HG02642 (cell line): ENCODE measurements around the gene KRTAP5-4.
"Not testable (repeated sequence)": the region's sequence is repeated elsewhere in the genome, so short reads cannot be mapped to it uniquely, and the experiment has no call there.

ENCODE experiments used
- ATAC-seq: cut with Tn5 transposase; IDR thresholded peaks from one replicate; pipeline ENCODE4 v1.9.1; 2021; ENCODE audit warnings: mild to moderate bottlenecking; ENCODE audit not compliant: unreplicated experiment, poor library complexity

The KRTAP5-4 gene

DNA sequence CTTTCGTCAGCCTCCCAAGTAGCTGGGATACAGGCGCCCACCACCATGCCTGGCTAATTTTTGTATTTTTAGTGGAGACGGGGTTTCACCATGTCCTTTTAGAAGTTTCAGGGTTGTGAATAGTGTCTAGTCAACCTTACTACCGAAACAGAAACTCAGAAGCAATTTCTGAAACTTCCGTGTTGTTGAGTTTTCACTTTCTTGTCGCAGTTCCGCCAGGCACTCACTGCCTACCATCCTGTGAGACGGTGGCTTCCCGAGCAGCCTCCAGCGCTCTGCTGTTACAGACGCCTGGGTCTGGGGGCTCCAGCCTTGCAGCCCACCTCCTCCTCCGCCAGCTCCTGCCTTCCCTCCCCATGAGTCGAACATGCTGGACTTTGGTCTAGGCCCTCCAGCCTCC lies 16.0 kb downstream of the KRTAP5-4 start:
- peak; percentile 78 for ATAC-seq

DNA sequence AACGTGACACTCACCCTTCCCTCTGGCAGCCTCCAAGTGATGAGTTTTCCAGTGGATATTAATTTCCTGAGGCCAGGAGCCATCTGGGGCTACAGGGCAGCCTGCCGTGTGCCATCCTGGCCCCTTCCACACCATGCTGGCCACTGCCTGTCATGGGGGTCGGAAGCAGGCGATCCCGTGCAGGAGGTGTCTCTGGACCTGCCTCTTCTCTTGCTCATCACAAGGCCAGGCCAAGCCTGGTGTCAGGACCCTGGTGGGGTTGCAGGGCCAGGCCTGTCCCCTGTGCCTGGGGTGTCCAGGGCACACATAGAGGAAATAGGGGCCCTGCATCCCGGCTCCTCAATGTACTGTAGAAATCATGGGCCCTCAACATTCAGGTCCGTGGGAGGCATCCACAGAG lies 17.2 kb downstream of the KRTAP5-4 start:
- no peak for ATAC-seq

DNA sequence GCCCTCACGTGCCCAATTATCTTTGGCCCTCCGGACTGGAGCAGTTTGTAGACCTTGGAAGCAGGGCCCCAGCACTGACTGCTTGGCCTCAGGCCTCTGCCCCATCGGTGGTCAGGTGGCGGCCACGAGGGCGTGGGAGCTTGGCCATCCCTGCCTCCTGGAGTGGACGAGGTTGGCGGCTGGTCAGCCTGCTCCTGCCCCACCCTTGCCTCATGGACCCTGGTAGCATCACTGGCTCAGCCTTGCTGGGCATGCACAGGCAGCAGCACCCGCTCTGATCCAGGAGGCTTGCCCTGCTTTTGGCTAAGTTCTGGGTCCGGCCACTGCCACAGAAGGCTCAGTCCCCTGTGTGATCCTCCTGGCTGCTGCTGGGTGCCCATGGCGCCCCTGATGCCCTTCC lies 17.8 kb downstream of the KRTAP5-4 start:
- no peak for ATAC-seq

- ATAC-seq: no peak
Measured at GRCh38 chr11:1603629-1604028, 18.3 kb downstream of the KRTAP5-4 start.

DNA sequence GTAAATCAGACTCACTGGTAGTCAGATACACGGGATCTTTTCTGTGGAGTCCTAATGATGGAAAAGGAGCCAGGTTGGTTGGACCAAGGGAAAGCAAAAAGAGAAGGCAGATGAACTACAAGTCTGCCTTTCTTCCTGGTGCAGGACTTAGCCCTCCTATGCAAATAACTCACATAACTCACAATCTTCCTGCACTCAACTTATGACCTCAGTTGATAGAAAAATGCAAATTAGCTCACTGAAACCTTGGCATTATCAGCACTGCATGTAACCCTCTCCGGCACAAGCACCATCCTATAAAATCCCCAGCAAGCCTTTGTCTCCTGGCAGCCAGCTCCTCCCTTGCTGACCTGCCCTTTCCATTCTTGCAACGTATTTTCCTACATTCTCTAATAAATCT lies 20.3 kb downstream of the KRTAP5-4 start:
- not testable (repeated sequence) for ATAC-seq

DNA sequence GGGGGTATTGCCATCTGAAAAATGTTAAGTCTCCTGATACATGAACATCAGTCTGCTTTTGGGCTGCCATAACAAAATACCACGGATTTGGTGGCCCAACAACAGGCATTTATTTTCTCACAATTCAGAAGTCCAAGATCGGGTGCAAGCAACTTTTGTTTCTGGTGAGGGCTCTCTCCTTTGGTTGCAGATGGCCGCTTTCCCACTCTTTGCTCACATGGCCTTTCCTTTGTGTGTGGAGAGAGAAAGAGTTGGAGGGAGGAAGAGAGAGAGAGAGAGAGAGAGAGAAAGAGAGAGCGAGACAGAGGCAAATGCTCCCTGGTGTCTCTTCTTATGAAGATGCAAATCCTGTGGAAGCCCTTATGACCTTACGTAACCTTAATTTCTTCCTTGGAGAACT lies 21.3 kb downstream of the KRTAP5-4 start:
- ATAC-seq: no peak

DNA sequence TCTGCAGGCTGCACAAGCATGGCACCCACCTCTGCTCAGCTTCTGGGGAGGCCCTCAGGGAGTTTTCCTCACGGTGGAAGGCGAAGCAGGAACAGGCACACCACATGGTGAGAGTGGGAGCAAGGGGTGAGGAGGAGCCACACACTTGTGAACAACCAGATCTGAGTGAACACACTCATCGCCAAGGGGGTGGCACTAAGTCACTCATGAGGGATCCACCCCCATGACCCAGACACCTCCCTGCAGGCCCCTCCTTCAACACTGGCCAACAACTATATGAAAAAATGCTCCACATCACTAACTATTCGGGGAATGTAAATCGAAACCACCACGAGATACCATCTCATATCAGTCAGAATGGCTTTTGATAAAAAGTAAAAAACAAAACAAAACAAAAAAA lies 23.1 kb downstream of the KRTAP5-4 start:
- ATAC-seq: no peak

GRCh38 chr11:1598406-1598805 lies 23.5 kb downstream of the KRTAP5-4 start:
- not testable (repeated sequence) for ATAC-seq

- no peak for ATAC-seq
Measured at GRCh38 chr11:1597994-1598380, 24.0 kb downstream of the KRTAP5-4 start, which contains the start of gene KRTAP5-2. Gene KRTAP5-2, minus strand, starts transcription at chr11:1598294. Its CDS starts 44 bp downstream, at chr11:1598250.

DNA sequence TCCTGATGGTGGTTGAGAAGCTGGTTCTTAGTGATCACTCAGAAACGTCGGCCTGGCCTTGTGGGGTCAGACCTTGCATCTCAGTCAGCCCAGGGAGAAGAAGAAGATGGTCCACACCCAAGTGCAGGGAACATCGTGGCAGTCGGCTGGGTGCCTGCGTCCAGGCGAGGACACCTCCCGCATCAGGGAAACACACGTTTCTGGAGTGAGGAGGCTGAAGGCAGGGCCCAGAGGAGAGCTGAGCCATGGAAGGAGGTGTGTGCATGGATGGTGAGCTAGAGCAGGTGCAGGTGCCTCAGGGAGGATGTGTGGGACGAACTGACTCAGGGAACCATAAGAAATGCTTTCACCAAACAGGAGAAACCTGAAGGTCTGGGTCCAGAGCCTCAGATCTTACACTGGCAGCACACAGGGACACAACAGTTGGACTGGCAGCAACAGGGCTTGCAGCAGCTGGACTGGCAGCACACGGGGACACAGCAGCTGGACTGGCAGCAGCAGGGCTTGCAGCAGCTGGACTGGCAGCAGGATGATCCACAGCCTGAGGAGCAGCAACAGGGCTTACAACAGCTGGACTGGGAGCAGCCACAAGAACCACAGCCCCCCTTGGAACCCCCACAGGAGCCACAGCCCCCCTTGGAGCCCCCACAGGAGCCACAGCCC lies 24.5 kb downstream of the KRTAP5-4 start:
- no peak for ATAC-seq

GRCh38 chr11:1596576-1597121 lies 25.3 kb downstream of the KRTAP5-4 start:
- ATAC-seq: not testable (repeated sequence)

- not testable (repeated sequence) for ATAC-seq
Measured at GRCh38 chr11:1595994-1596575, 25.9 kb downstream of the KRTAP5-4 start.

DNA sequence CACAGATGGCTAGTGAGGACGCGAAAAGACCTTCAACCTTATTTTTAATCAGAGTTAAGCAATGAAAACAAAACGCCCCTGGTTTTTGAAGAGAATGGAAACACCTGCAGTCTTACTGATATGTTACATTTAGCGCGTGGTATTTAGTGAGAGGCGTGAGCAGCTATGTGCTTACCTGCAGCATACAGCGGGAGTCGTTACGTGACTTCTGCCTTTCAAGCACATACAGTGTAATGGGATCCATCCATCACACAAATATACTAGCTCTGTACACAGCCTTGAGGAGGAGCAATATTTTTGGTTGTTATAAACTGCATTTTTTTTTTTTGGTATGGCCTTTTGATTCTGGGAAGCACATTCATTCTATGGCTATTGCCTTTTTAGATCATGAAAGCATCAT lies 29.3 kb downstream of the KRTAP5-4 start:
- ATAC-seq: no peak

DNA sequence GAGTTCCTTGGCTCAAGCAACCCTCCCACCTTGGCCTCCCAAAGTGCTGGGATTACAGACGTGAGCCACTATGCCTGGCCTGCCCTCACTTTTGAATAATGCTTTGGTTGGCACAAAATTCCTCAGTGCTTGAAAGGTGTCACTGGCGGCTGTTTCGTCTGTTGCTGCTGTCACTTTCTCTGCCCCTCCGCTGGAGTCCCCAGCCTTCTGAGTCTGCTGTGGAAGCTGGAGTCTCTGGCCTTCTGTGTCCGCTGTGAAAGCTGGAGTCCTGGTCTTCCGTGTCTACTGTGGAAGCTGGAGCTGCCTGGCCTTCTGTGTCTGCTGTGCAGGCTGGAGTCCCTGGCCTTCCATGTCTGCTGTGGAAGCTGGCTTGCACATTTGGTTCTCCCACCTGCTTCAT lies 31.9 kb downstream of the KRTAP5-4 start:
- ATAC-seq: no peak

- ATAC-seq: not testable (repeated sequence)
Measured at GRCh38 chr11:1589191-1589963, 32.6 kb downstream of the KRTAP5-4 start.

DNA sequence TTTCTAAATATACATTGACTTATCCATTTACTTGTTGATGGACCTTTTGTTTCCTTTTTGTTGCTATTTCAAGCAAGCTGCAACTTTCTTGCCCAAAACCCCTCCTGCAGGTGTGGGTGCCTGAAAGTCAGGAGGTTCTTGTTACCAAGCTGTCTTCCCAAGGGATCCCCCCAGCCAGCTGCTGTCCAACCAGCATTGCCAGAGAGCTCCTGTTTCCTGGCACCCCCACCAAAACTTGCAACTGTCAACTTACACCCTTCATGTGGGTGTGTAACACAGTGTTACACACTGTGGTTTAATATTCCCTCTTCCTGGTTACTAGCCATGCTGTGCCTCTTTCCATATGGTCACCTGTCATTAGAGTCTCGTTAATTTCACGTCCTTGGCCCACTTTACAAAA lies 35.2 kb downstream of the KRTAP5-4 start:
- no peak for ATAC-seq

- not testable (repeated sequence) for ATAC-seq
Measured at GRCh38 chr11:1584661-1585370, 37.1 kb downstream of the KRTAP5-4 start, which contains the start of gene KRTAP5-1. Gene KRTAP5-1, minus strand, starts transcription at chr11:1585283. Its CDS starts 34 bp downstream, at chr11:1585249.

GRCh38 chr11:1582909-1583308 lies 39.0 kb downstream of the KRTAP5-4 start:
- not testable (repeated sequence) for ATAC-seq

DNA sequence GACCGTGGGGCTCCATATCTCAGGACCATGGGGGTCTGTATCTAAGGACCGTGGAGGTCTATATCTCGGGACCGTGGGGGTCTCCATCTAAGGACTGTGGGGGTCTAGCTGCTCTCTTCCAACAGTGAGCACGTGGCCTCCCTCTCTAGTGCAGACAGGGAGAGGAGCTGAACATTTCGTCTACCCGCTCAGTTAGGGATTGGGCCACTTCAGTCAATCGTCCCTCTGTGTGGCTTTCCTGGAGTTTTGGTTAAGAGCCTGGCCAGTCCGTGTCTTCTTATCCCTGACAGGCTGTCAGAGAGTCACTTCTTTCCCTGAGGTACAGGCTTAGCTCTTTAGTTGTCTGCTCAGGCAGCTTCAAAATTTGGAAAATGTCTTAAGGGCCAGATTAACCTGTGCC lies 40.0 kb downstream of the KRTAP5-4 start:
- no peak for ATAC-seq

DNA sequence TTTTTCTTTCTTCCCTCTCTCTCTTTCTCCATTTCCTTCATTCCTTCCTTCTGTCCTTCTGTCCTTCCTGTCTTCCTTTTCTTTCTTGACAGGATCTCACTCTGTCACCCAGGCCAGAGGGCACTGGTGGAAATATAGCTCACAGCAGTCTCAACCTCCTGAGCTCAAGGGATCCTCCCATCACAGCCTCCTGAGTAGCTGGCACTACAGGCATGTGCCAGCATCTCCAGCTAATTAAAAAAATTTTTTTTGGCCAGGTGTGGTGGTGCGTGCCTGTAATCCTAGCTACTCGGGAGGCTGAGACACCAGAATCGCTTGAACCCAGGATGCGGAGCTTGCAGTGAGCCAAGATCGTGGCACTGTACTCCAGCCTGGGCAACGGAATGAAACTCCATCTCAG lies 45.1 kb downstream of the KRTAP5-4 start:
- no peak for ATAC-seq
